Endothelial cell of umbilical vein (primary cell): ENCODE data around the gene LAMA5. TPM values are rescaled to one million over a fixed set of nuclear protein-coding genes. Genes with fewer than 3 reads are reported as not detected.

Experiments used
- BruUV-seq: library from RNA; stranded (reverse); fragments of 400-500 nt; replicated peaks from 2 replicates; lab custom pipeline; 2021; lab: Mats Ljungman, UMichigan
- CTCF ChIA-PET: fragments of 300-600, 350-600 bp; sonication (Branson Sonifier 250); formaldehyde crosslinking; loops from one replicate; lab custom pipeline; 2021; ENCODE audit warnings: antibody characterized with exemption, inconsistent platforms; lab: Charles Lee
- POLR2A ChIA-PET: fragments of 300-600, 350-600 bp; sonication (Branson Sonifier 250); formaldehyde crosslinking; loops from one replicate; lab custom pipeline; 2021; ENCODE audit warnings: antibody characterized with exemption, inconsistent platforms; lab: Charles Lee
- DNase-seq: peaks from one replicate; pipeline ENCODE4 v3.0.0-alpha.2; 2011; ENCODE audit warnings: low read depth, low spot score
- FAIRE-seq: peaks from 2 replicates; lab custom pipeline; 2011; peaks lifted over from hg19 to GRCh38; lab: Jason Lieb, UNC
- H2AFZ ChIP-seq: 2 replicates; pipeline ENCODE4 v1.6.0; 2012; ENCODE audit warnings: low read depth, low read length, control low read depth, inconsistent platforms
- H3K27ac ChIP-seq: 2 replicates; pipeline ENCODE4 v1.5.1; 2011; ENCODE audit warnings: low read depth, mild to moderate bottlenecking, control low read depth, low read length, moderate library complexity; ENCODE audit not compliant: insufficient read depth
- H3K27me3 ChIP-seq, 2 experiments: 2 replicates each; pipeline versions ENCODE4 v1.6.0 to v1.6.1; 2011; ENCODE audit warnings: low read length in 2 of 2, mixed read lengths in 1 of 2; ENCODE audit not compliant: control insufficient read depth in 2 of 2, insufficient read depth in 2 of 2
- H3K36me3 ChIP-seq, 2 experiments: 2 replicates in 1 of 2; 3 replicates in 1 of 2; pipeline ENCODE4 v1.5.1; 2011; ENCODE audit warnings: low read length in 2 of 2, mild to moderate bottlenecking in 1 of 2, moderate library complexity in 1 of 2; ENCODE audit not compliant: control insufficient read depth in 2 of 2, insufficient read depth in 2 of 2; ENCODE audit errors: extremely low read depth in 1 of 2
- H3K4me1 ChIP-seq: 3 replicates; pipeline ENCODE4 v1.5.1; 2011; ENCODE audit warnings: mild to moderate bottlenecking, low read length; ENCODE audit not compliant: control insufficient read depth, insufficient read depth; ENCODE audit errors: extremely low read depth
- H3K4me2 ChIP-seq: 2 replicates; pipeline ENCODE4 v1.6.1; 2011; ENCODE audit warnings: low read length, control low read depth, mixed read lengths; ENCODE audit not compliant: insufficient read depth
- H3K4me3 ChIP-seq, 3 experiments: fragments of 200-600 bp in 1 of 3; sonication (generic), shearing (Covaris generic) in 1 of 3; replicated peaks in 1 of 3; 2 replicates each; pipeline ENCODE4 v1.5.1; 2011 to 2016; ENCODE audit warnings: control low read depth in 3 of 3, low read length in 3 of 3, mild to moderate bottlenecking in 2 of 3, inconsistent platforms in 1 of 3, low read depth in 1 of 3, moderate library complexity in 1 of 3; ENCODE audit not compliant: insufficient read depth in 1 of 3
- H3K79me2 ChIP-seq: 2 replicates; pipeline ENCODE4 v1.6.0; 2012; ENCODE audit warnings: low read length, inconsistent platforms; ENCODE audit not compliant: control insufficient read depth, insufficient read depth
- H3K9ac ChIP-seq: replicated peaks from 2 replicates; pipeline ENCODE3; 2011; ENCODE audit warnings: low read length, control low read depth; ENCODE audit not compliant: insufficient read depth; ENCODE audit errors: extremely low read depth
- H3K9me1 ChIP-seq: replicated peaks from 3 replicates; pipeline ENCODE4 v1.6.0; 2011; ENCODE audit warnings: mild to moderate bottlenecking, low read length; ENCODE audit not compliant: control insufficient read depth, insufficient read depth; ENCODE audit errors: extremely low read depth
- H3K9me3 ChIP-seq: replicated peaks from 2 replicates; pipeline ENCODE4 v1.5.1; 2012; ENCODE audit warnings: low read length, inconsistent platforms; ENCODE audit not compliant: control insufficient read depth, insufficient read depth
- H4K20me1 ChIP-seq: replicated peaks from 2 replicates; pipeline ENCODE3; 2011; ENCODE audit warnings: mild to moderate bottlenecking, low read length; ENCODE audit not compliant: control insufficient read depth, insufficient read depth; ENCODE audit errors: extremely low read depth
- CTCF ChIP-seq, 2 donors: IDR thresholded peaks; 1 replicate in 1 of 2; 2 replicates in 1 of 2; pipeline ENCODE4 v1.5.1; 2011; ENCODE audit warnings: low read length in 2 of 2, mild to moderate bottlenecking in 2 of 2, moderate library complexity in 2 of 2, control low read depth in 1 of 2, inconsistent platforms in 1 of 2, low read depth in 1 of 2; ENCODE audit not compliant: insufficient read depth in 1 of 2; ENCODE audit errors: extremely low read depth in 1 of 2
- EZH2 ChIP-seq: IDR thresholded peaks from 2 replicates; pipeline ENCODE4 v1.6.1; 2012; ENCODE audit warnings: borderline replicate concordance, low read depth, mild to moderate bottlenecking, moderate library complexity, low read length, inconsistent platforms; ENCODE audit not compliant: severe bottlenecking
- FOS ChIP-seq: IDR thresholded peaks from 2 replicates; pipeline ENCODE4 v1.6.1; 2011; ENCODE audit warnings: mild to moderate bottlenecking, low read length, moderate library complexity, borderline replicate concordance; ENCODE audit not compliant: insufficient read depth
- GATA2 ChIP-seq: IDR thresholded peaks from 2 replicates; pipeline ENCODE4 v1.7.0; 2011; ENCODE audit warnings: low read depth, mild to moderate bottlenecking, moderate library complexity, mixed read lengths, low read length; ENCODE audit not compliant: insufficient read length, insufficient read depth
- JUN ChIP-seq: IDR thresholded peaks from 2 replicates; pipeline ENCODE4 v1.6.1; 2011; ENCODE audit warnings: borderline replicate concordance, low read depth; ENCODE audit not compliant: insufficient read length, insufficient read depth
- MYC ChIP-seq: IDR thresholded peaks from one replicate; pipeline ENCODE4 v1.6.1; 2011; ENCODE audit warnings: mild to moderate bottlenecking, low read depth, low read length
- POLR2A ChIP-seq: IDR thresholded peaks from 2 replicates; pipeline ENCODE4 v1.6.1; 2012; ENCODE audit warnings: low read depth, mild to moderate bottlenecking, control low read depth, low read length
- POLR2AphosphoS5 ChIP-seq: IDR thresholded peaks from 2 replicates; pipeline ENCODE4 v1.6.1; 2012; ENCODE audit warnings: low read depth, mild to moderate bottlenecking, control low read depth, low read length, moderate library complexity; ENCODE audit not compliant: insufficient read depth
- dilution Hi-C: fragments of 300-500 bp; cut with MboI; formaldehyde crosslinking; loops from one replicate; pipeline ENCODE4 v1.15.0; 2019; ENCODE audit warnings: low sequenced_read_pairs; ENCODE audit not compliant: extremely low pct_ligation_motif_present
- intact Hi-C: fragments of 100-400 bp; cut with micrococcal nuclease; formaldehyde crosslinking; loops from one replicate; pipeline ENCODE4 v1.10.0; 2022
- polyA plus RNA-seq, 4 experiments: library from polyadenylated mRNA; depleted of rRNA in 3 of 4; stranded (reverse) in 3 of 4; unstranded in 1 of 4; fragments of >200 nt; gene quantifications; 2 replicates each; pipeline versions ENCODE4 v1.2.1 to v1.2.3, GENCODE V29; 2011 to 2012; ENCODE audit warnings: missing spikeins in 1 of 4
- total RNA-seq: library from RNA; stranded (reverse); gene quantifications from 2 replicates; pipeline ENCODE4 v1.2.3, GENCODE V29; 2021
- TF ChIP-seq, protein P1 (sequence below): IDR thresholded peaks from 2 replicates; pipeline ENCODE4 v1.6.1; 2011; ENCODE audit not compliant: insufficient read depth, insufficient read length

The LAMA5 gene
- total and polyA plus RNA-seq, 2 donors (not counting 3 experiments of a cell fraction or from before 2014, with no cell fraction given), result 24.0 to 145 TPM

- Histone ChIP-seq H3K9ac (no peak overlapping the region), H3K27me3 (no peaks in the 10 kb centered on the region), H3K9me1 (no peaks in the 10 kb centered on the region), H4K20me1 (no peaks in the 10 kb centered on the region), H2AFZ (no peak overlapping the region), H3K4me3 (no peak overlapping the region), H3K4me1 (no peaks in the 10 kb centered on the region), H3K79me2 (peaks cover 6% of the 10 kb centered on the region), H3K36me3 (peaks cover 2 to 4% of the 10 kb centered on the region in 2 experiments), H3K4me2 (no peak overlapping the region), H3K27ac (no peak overlapping the region), H3K9me3 (no peaks in the 10 kb centered on the region)
- ChIA-PET POLR2A (no interaction called here), CTCF (interaction anchor here (2.2 to 3.4 kb wide), 3 partner anchors 77 to 84 kb away, joined by 10 to 46 read pairs (median 28); no protein-coding TSS in a partner anchor)
- intact Hi-C loops (no loop called here), dilution Hi-C loops (no loop called here)
- no peak for TF ChIP-seq EZH2
- TF ChIP-seq FOS, result no peak
- TF ChIP-seq JUN, result no peak
- TF ChIP-seq POLR2A, result no peak
- no peak for TF ChIP-seq CTCF (IDR thresholded peaks at IDR 0.05; ENCODE audit: extremely low read depth in 1 of 2, insufficient read depth in 1 of 2, low read depth in 1 of 2, low read length in 2 of 2)
- no peak for TF ChIP-seq POLR2AphosphoS5
- TF ChIP-seq MYC, result no peak
- TF ChIP-seq GATA2, result no peak
- TF ChIP-seq, protein P1, sequence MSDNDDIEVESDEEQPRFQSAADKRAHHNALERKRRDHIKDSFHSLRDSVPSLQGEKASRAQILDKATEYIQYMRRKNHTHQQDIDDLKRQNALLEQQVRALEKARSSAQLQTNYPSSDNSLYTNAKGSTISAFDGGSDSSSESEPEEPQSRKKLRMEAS, result no peak
- no TSS peak for BruUV-seq
- FAIRE-seq, result no peak
- DNase-seq, result no peak
Observed at GRCh38 chr20:62298577-62299249, 68.4 kb downstream of the LAMA5 start.
